Skeletal muscle satellite cell (primary cell): Measurements from ENCODE around the gene SEMA3B.
A peak's percentile ranks its signal among the peaks of the same experiment; 100 is the strongest.

Experiments used
- H3K27me3 ChIP-seq: 2 replicates; pipeline ENCODE4 v1.7.0; 2013; ENCODE audit warnings: low read length; ENCODE audit not compliant: control insufficient read depth, insufficient read depth
- H3K36me3 ChIP-seq: 2 replicates; pipeline ENCODE4 v1.7.0; 2013; ENCODE audit warnings: mild to moderate bottlenecking, control low read depth, low read length; ENCODE audit not compliant: insufficient read depth
- H3K4me1 ChIP-seq: 2 replicates; pipeline ENCODE4 v1.7.0; 2013; ENCODE audit warnings: low read length; ENCODE audit not compliant: control insufficient read depth, insufficient read depth
- H3K4me2 ChIP-seq: 2 replicates; pipeline ENCODE4 v1.7.0; 2013; ENCODE audit warnings: mild to moderate bottlenecking, low read length
- H3K4me3 ChIP-seq: 2 replicates; pipeline ENCODE4 v1.7.0; 2013; ENCODE audit warnings: low read length
- H3K9ac ChIP-seq: 2 replicates; pipeline ENCODE4 v1.7.0; 2013; ENCODE audit warnings: mild to moderate bottlenecking, low read depth, low read length, moderate library complexity
- H3K9me3 ChIP-seq: replicated peaks from 2 replicates; pipeline ENCODE4 v1.7.0; 2013; ENCODE audit warnings: mild to moderate bottlenecking, control low read depth, low read length

Gene SEMA3B

DNA sequence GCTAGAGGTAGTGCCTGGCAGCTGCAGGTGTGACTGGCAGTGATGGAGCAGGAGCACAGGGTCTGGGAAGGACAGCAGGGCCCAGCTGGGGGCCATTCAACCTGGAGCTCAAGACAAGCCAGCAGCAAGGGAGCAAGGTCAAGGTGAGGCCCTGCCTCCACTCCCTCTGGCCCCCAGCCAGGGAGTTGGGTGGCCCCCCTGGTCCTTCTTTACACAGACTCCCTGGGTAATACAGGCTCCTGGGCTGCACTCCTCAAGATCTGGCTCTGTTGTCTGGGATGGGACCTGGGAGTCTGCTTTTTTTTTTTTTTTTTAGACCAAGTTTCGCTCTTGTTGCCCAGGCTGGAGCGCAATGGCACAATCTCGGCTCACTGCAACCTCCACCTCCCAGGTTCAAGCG, 18.4 kb upstream of the SEMA3B start:
- H3K9ac ChIP-seq, result no peak overlapping the region
- no peak overlapping the region for H3K4me3 ChIP-seq
- no peaks in the 10 kb centered on the region for H3K27me3 ChIP-seq
- H3K9me3 ChIP-seq, result no peaks in the 10 kb centered on the region
- H3K4me2 ChIP-seq, result no peak overlapping the region
- peaks cover 45% of the 10 kb centered on the region for H3K36me3 ChIP-seq
- H3K4me1 ChIP-seq, result peaks cover 90% of the 10 kb centered on the region

DNA sequence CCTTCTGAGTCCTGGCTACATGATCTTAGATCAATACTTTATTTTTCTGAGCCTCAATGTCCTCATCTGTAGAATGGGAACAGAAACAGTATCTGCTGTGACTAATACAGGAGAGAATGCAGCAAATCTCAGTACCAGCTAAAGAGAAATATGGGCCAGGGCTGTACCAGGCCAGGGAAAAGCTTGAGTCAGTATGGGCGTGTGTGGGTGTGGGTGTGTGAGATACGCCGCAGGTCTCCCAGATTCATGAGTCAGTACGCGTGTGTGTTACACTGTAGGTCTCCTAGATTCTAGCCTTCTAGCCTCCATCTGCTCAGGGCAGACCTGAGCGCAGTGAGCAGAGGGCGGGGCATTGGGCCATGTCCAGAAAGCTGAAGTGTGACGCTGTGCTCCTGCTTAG, 17.7 kb upstream of the SEMA3B start:
- Histone ChIP-seq H3K27me3 (no peaks in the 10 kb centered on the region), H3K4me1 (peaks cover 82% of the 10 kb centered on the region), H3K36me3 (peaks cover 48% of the 10 kb centered on the region), H3K9me3 (no peaks in the 10 kb centered on the region), H3K9ac (no peak overlapping the region), H3K4me2 (peak overlapping the region; percentile 31), H3K4me3 (no peak overlapping the region)

DNA sequence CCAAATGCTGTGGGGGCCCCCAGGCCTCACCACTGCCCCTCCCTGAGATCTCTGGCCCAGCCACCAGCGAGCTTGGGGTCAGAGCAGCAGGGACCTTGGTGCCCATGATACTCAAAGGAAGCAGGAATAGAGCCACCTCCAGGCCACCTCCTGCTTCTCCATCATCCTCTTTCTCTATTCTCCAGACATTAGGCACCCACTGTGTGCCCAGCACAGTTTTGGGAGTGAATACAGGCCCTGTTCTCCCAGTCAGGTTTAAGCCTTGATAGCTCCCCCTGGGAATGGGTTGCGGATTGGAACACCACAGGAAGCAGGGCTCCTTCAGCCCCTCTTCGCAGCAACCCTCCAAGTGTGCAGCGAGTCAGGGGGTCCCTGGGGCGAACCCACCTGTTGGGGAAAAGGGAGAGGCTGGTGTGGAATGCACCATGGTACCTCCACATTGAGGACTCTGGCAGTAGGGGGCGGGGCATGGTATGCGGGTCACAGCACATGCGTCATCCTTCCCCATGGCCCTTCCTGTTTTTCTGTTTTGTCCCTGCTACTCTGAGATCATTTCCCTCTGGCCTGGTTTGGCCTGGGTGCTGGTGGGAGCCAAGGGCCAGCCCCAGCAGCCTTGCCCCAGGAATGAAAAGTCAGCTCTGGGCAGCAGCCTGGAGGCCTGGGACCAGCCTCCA, 14.2 kb upstream of the SEMA3B start:
- Histone ChIP-seq H3K4me2 (peak overlapping the region; percentile 37), H3K4me1 (peaks cover 54% of the 10 kb centered on the region), H3K4me3 (no peak overlapping the region), H3K9me3 (no peaks in the 10 kb centered on the region), H3K27me3 (no peaks in the 10 kb centered on the region), H3K9ac (peak overlapping the region; percentile 73), H3K36me3 (peaks cover 81% of the 10 kb centered on the region)

DNA sequence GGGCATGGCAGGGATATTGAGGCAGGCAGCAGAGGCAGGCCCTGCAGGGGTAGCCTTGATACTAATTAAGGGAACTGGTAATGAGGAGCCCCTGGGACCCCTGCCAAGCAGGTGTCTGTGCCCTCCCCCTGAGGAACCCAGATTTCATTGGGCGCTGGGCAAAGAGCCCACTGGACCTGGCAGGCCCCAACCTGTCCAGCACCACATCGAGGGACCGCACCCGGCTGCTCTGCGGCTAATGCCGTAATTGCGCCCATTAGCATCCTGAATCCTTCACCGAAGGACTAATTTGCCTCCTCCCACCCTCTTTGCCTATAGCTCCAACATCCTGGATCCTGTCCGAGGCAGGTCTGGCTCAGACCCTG, 13.7 kb upstream of the SEMA3B start:
- Histone ChIP-seq H3K9ac (peak overlapping the region; percentile 73), H3K27me3 (no peaks in the 10 kb centered on the region), H3K4me2 (no peak overlapping the region), H3K4me1 (peaks cover 51% of the 10 kb centered on the region), H3K36me3 (peaks cover 79% of the 10 kb centered on the region), H3K4me3 (no peak overlapping the region), H3K9me3 (no peaks in the 10 kb centered on the region)

DNA sequence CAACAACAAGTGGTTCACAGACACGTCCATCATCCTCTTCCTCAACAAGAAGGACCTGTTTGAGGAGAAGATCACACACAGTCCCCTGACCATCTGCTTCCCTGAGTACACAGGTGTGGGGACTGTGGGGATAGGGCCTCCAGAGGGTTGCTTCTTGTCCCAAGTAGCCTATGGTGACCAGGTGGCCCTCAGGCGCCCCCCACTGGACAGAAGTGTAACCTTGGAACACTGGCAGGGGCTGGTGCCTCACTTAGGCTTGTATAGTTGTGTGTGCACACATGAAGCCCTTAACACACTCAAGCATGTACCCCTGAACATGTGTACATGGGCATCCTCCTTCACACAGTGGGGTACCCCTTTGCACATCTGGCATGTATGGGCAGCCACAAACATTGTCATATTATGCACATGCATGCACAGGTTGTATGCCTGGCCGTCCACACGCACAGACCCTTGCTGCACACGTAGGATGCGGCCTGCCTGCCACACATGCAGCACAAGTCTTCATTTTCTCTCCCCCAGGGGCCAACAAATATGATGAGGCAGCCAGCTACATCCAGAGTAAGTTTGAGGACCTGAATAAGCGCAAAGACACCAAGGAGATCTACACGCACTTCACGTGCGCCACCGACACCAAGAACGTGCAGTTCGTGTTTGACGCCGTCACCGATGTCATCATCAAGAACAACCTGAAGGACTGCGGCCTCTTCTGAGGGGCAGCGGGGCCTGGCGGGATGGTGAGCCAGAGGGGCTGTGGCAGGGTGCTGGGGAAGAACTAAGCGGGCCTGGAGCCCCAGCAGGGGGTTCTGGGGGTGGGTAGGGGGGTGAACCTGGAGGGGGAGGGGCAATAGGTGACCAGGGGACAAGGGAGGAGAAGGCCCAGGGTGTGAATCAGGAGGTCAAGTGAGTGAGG, 11.7 kb upstream of the SEMA3B start:
- Histone ChIP-seq H3K27me3 (no peaks in the 10 kb centered on the region), H3K4me1 (peaks cover 53% of the 10 kb centered on the region), H3K36me3 (peaks cover 68% of the 10 kb centered on the region), H3K4me2 (no peak overlapping the region), H3K4me3 (no peak overlapping the region), H3K9ac (no peak overlapping the region), H3K9me3 (no peaks in the 10 kb centered on the region)

DNA sequence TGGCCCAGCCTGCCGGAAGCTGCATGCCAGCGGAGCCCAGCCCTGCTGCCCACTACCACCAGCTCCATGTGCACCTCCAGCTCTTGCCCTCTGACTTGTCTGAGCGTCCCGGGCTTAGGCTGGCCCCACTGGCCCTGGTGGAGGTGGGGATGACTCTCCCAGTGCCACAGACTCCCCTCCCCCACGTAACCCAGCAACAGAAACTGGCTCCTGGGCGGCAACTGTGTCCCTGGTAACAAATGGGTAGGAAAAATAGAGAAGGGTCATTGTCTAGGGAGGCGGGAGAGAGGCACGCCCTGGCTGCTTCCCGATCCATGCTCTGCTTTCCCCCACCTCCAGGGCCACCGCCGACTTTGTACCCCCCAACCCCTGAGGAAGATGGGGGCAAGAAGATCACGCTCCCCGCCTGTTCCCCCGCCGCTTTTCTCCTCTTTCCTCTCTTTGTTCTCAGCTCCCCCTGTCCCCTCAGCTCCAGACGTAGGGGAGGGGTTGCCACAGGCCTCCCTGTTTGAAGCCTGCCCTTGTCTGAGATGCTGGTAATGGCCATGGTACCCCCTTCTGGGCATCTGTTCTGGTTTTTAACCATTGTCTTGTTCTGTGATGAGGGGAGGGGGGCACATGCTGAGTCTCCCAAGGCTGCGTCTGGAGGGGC, 10.8 kb upstream of the SEMA3B start:
- H3K36me3 ChIP-seq, result peaks cover 59% of the 10 kb centered on the region
- H3K4me1 ChIP-seq, result peaks cover 44% of the 10 kb centered on the region
- H3K4me3 ChIP-seq, result no peak overlapping the region
- no peaks in the 10 kb centered on the region for H3K27me3 ChIP-seq
- no peaks in the 10 kb centered on the region for H3K9me3 ChIP-seq
- H3K4me2 ChIP-seq, result no peak overlapping the region
- no peak overlapping the region for H3K9ac ChIP-seq

DNA sequence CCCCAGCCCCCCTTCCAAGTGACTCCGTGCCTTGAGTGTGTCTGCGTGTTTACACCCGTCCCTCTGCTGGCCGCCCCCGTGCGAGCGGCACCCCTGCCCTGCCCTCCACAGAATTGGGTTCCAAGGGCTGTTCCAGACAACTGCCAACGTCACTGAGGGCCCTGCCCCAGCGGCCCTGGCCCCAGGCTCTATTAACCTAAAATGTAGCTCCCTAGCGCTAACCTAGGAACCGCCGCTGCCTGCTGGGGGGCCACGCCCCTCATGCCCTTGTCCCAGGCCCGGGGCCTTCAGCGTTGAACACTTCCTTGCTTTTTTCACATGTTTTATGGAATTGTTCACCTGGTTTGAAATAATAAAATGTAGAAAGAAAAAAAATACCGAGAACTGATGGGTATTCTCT, 10.0 kb upstream of the SEMA3B start:
- H3K4me1 ChIP-seq, result peaks cover 44% of the 10 kb centered on the region
- H3K4me2 ChIP-seq, result no peak overlapping the region
- H3K9ac ChIP-seq, result peak overlapping the region; percentile 90
- H3K27me3 ChIP-seq, result no peaks in the 10 kb centered on the region
- H3K4me3 ChIP-seq, result no peak overlapping the region
- H3K36me3 ChIP-seq, result peaks cover 53% of the 10 kb centered on the region
- no peaks in the 10 kb centered on the region for H3K9me3 ChIP-seq

DNA sequence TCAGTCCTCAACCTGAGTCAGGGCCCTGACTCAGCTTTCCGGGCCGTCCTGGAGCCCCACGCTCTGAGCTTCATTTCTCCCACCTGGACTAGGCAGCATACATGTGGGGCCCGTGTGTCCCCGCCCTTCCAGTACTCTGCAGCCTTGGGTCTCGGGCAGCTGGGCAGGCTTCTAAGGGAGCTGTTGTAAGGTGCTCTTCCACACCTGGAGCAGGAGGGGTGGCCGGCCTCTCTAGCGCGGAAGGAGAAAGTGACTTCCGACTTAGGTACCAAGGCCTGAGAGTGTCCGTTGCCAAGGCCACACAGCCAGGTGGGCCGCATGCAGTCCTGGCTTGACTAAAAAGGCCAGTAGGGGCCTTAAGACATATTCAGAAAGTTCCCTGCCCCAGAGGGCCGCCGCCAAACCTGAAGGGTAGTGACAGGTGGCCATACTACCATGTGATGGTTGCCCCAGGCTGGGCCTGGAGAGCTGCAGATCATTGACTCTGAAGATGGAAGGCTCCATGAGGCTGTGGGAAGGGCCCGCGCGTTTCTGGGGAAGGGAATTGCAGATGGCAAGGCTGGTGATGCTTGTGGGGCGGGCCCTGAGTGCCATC, 9.4 kb upstream of the SEMA3B start:
- no peaks in the 10 kb centered on the region for H3K9me3 ChIP-seq
- peak overlapping the region; percentile 42 for H3K4me3 ChIP-seq
- peak overlapping the region; percentile 90 for H3K9ac ChIP-seq
- peaks cover 46% of the 10 kb centered on the region for H3K4me1 ChIP-seq
- no peaks in the 10 kb centered on the region for H3K27me3 ChIP-seq
- H3K4me2 ChIP-seq, result peak overlapping the region; percentile 67
- H3K36me3 ChIP-seq, result peaks cover 47% of the 10 kb centered on the region

DNA sequence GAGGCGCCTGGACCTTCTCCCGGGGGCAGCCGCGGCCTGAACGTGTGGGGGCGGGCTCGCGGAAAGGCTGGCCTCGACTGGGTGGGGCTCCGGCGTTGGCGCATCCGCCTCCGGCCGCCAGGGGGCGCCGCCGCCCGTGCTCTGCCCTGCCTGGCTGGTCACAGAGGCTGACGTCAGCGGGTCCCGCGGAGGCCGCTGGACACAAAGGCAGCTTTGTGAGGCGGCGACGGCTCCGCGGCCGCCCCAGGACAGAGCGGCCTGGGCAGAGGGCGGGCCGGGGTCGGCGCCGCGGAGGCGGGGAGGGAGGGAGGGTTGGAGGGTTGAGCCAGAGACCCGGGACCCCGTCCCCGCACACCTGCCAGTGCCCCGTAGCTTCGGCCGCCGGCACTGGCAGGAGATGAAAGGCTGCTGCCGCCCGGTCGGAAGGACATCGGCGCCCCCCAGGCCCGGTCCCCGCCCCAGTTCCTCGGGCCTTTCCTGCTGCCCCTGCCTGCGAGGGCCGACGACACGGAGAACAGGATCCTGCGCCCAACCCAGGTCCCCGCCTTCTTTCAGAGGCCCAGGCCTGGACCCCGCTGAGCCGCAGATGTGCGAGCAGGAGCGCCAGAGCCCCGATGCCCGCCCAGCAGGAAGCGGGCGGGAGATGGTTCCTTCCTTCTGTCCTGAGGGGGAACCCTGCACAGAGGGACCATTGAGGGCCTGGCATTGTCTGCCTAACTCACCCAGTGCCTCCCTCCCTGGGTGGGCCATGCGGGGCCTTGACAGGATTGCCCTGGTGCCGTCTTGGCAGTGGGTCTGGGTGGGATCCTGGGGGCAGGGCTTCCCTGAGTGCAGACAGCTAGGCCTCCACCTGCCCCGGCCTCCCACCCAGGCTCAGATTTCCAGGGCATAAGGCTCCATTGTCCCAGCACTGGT, 8.7 kb upstream of the SEMA3B start:
- Histone ChIP-seq H3K4me3 (peak overlapping the region; percentile 65), H3K4me2 (peak overlapping the region; percentile 82), H3K4me1 (peaks cover 46% of the 10 kb centered on the region), H3K27me3 (no peaks in the 10 kb centered on the region), H3K9me3 (no peaks in the 10 kb centered on the region), H3K36me3 (peaks cover 40% of the 10 kb centered on the region), H3K9ac (peak overlapping the region; percentile 90)

DNA sequence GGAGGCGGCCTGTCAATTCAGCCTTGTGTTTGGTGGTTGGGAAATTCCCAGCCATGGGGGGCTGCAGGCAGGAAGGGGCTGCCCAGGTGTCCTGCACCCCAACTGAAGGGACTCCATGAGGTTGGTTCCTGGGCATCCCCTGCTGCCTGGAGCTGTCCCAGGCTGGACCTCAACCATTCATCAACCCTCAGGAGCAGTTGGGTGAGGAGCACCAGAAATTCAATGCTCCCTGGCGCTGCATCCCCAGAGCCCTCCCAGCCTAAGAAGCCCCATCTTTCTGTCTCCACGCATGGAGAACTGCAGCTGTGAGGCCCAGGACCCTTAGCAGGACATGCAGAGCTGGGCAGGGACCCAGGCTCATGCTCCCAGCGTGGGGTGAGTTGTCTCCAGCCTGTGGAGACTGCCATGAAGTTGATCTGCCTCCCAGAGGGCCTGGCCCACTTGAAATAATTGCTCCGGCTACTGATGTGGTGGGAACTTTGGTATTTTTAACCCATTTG, 8.0 kb upstream of the SEMA3B start:
- peaks cover 48% of the 10 kb centered on the region for H3K4me1 ChIP-seq
- peak overlapping the region; percentile 65 for H3K4me3 ChIP-seq
- no peaks in the 10 kb centered on the region for H3K27me3 ChIP-seq
- H3K4me2 ChIP-seq, result peak overlapping the region; percentile 82
- peaks cover 36% of the 10 kb centered on the region for H3K36me3 ChIP-seq
- peak overlapping the region; percentile 90 for H3K9ac ChIP-seq
- H3K9me3 ChIP-seq, result no peaks in the 10 kb centered on the region
